GM21381 (cell line): ENCODE measurements around the gene CACNA1I.

ENCODE experiments used
- ATAC-seq: cut with Tn5 transposase; IDR thresholded peaks from one replicate; pipeline ENCODE4 v1.9.1; 2021; ENCODE audit warnings: mild to moderate bottlenecking, moderate library complexity; ENCODE audit not compliant: unreplicated experiment

Gene CACNA1I

GRCh38 chr22:39621826-39622225 lies 51.3 kb downstream of the CACNA1I start:
- no peak for ATAC-seq

- no peak for ATAC-seq
Measured at GRCh38 chr22:39622881-39623367, 52.4 kb downstream of the CACNA1I start.

- no peak for ATAC-seq
Measured at GRCh38 chr22:39623603-39624500, 53.3 kb downstream of the CACNA1I start.

- no peak for ATAC-seq
Measured at GRCh38 chr22:39624501-39624821, 53.9 kb downstream of the CACNA1I start.

GRCh38 chr22:39625569-39626537 lies 55.3 kb downstream of the CACNA1I start:
- ATAC-seq: no peak

GRCh38 chr22:39627208-39627607 lies 56.7 kb downstream of the CACNA1I start:
- ATAC-seq: no peak

- no peak for ATAC-seq
Measured at GRCh38 chr22:39627865-39628562, 57.5 kb downstream of the CACNA1I start.

- no peak for ATAC-seq
Measured at GRCh38 chr22:39628563-39629080, 58.1 kb downstream of the CACNA1I start.

GRCh38 chr22:39629851-39630250 lies 59.3 kb downstream of the CACNA1I start:
- no peak for ATAC-seq

- no peak for ATAC-seq
Measured at GRCh38 chr22:39630721-39631120, 60.2 kb downstream of the CACNA1I start.

GRCh38 chr22:39631381-39632286 lies 61.1 kb downstream of the CACNA1I start:
- no peak for ATAC-seq

GRCh38 chr22:39634530-39635405 lies 64.2 kb downstream of the CACNA1I start:
- ATAC-seq: no peak

- no peak for ATAC-seq
Measured at GRCh38 chr22:39635719-39636118, 65.2 kb downstream of the CACNA1I start.

- ATAC-seq: no peak
Measured at GRCh38 chr22:39638958-39639357, 68.4 kb downstream of the CACNA1I start.

- no peak for ATAC-seq
Measured at GRCh38 chr22:39641660-39642310, 71.2 kb downstream of the CACNA1I start.

- no peak for ATAC-seq
Measured at GRCh38 chr22:39643311-39644083, 72.9 kb downstream of the CACNA1I start.

GRCh38 chr22:39645532-39645931 lies 75.0 kb downstream of the CACNA1I start:
- no peak for ATAC-seq
